Activated CD8-positive, alpha-beta memory T cell treated with anti-CD3 and anti-CD28 coated beads, Interleukin-2, amount 10 ng/mL, durations not matched to agents 7 days and 5 days (primary cell): ENCODE results near the gene GUK1. TPM values are rescaled to one million over a fixed set of nuclear protein-coding genes. Genes with fewer than 3 reads are reported as not detected.

Experiments used
- ATAC-seq: fragments of 150-1000 bp; cut with Tn5 transposase; one replicate; pipeline ENCODE4 v1.10.0; 2021; ENCODE audit warnings: moderate library complexity
- CTCF ChIA-PET: fragments of 350-600 bp; sonication (Branson Sonifier 250); formaldehyde crosslinking; loops from one replicate; lab custom pipeline; 2021; ENCODE audit warnings: antibody characterized with exemption; lab: Charles Lee
- DNase-seq: peaks from one replicate; pipeline ENCODE4 v3.0.0-alpha.2; 2020
- H3K27ac Mint-ChIP-seq: one replicate; pipeline ENCODE4 v1.8.0; 2021; ENCODE audit warnings: mild to moderate bottlenecking, mixed read lengths
- H3K27me3 Mint-ChIP-seq: one replicate; pipeline ENCODE4 v1.8.0; 2021; ENCODE audit warnings: mixed read lengths
- H3K36me3 Mint-ChIP-seq: one replicate; pipeline ENCODE4 v1.8.0; 2021; ENCODE audit warnings: mild to moderate bottlenecking, mixed read lengths
- H3K4me1 Mint-ChIP-seq: one replicate; pipeline ENCODE4 v1.8.0; 2021; ENCODE audit warnings: mixed read lengths
- H3K4me3 Mint-ChIP-seq: one replicate; pipeline ENCODE4 v1.8.0; 2021; ENCODE audit warnings: mild to moderate bottlenecking, moderate library complexity, mixed read lengths
- H3K9me3 Mint-ChIP-seq: one replicate; pipeline ENCODE4 v1.8.0; 2022; ENCODE audit warnings: low read depth, mixed read lengths
- total RNA-seq, 2 experiments: library from RNA; stranded (reverse); gene quantifications; one replicate each; pipeline ENCODE4 v1.2.3, GENCODE V29; 2021

GUK1 gene
- total RNA-seq, 2 experiments from 2014 or later = 262 to 325 TPM

GRCh38 chr1:228120857-228121489 is 19.1 kb upstream of the GUK1 start:
- H3K27ac Mint-ChIP-seq = peak overlapping the region; percentile 49

GRCh38 chr1:228122921-228123441 is 17.1 kb upstream of the GUK1 start:
- CTCF ChIA-PET = interaction anchor here (0.6 to 1.3 kb wide), 3 partner anchors 14 to 284 kb away, joined by 3 read pairs; partner anchors contain the start of gene TRIM11
- H3K27ac Mint-ChIP-seq = no peak overlapping the region
- peaks cover 2% of the 10 kb centered on the region for H3K27me3 Mint-ChIP-seq
- H3K36me3 Mint-ChIP-seq = peaks cover 2% of the 10 kb centered on the region
- DNase-seq = no peak
- H3K4me3 Mint-ChIP-seq = no peak overlapping the region
- peaks cover 3% of the 10 kb centered on the region for H3K9me3 Mint-ChIP-seq
- no peak for ATAC-seq
- H3K4me1 Mint-ChIP-seq = peaks cover 7% of the 10 kb centered on the region

More at GRCh38 chr1:228120857-228121489, 19.1 kb upstream of the GUK1 start:
- Mint-ChIP-seq H3K4me1 (peaks cover 7% of the 10 kb centered on the region), H3K4me3 (peak overlapping the region; percentile 31), H3K36me3 (peaks cover 8% of the 10 kb centered on the region), H3K27me3 (peaks cover 2% of the 10 kb centered on the region), H3K9me3 (peaks cover 4% of the 10 kb centered on the region)
- peak; percentile 57 for ATAC-seq
- CTCF ChIA-PET = interaction anchor here (2.8 kb wide), 1 partner anchor 10 kb away, joined by 20 read pairs; no protein-coding TSS in a partner anchor
- no peak for DNase-seq

GRCh38 chr1:228123505-228123904 is 16.6 kb upstream of the GUK1 start:
- peaks cover 7% of the 10 kb centered on the region for H3K4me1 Mint-ChIP-seq
- no peaks in the 10 kb centered on the region for H3K36me3 Mint-ChIP-seq
- no peak for ATAC-seq
- no peak overlapping the region for H3K4me3 Mint-ChIP-seq
- H3K9me3 Mint-ChIP-seq = no peaks in the 10 kb centered on the region
- peaks cover 5% of the 10 kb centered on the region for H3K27me3 Mint-ChIP-seq
- DNase-seq = no peak
- CTCF ChIA-PET = interaction anchor here (0.6 to 1.0 kb wide), 2 partner anchors 43 to 283 kb away, joined by 3 read pairs; partner anchors contain the start of gene TRIM11
- H3K27ac Mint-ChIP-seq = no peak overlapping the region

- ATAC-seq (no peak), DNase-seq (no peak)
- Mint-ChIP-seq H3K27ac (no peak overlapping the region), H3K36me3 (no peaks in the 10 kb centered on the region), H3K9me3 (no peaks in the 10 kb centered on the region), H3K27me3 (peaks cover 9% of the 10 kb centered on the region), H3K4me1 (peaks cover 7% of the 10 kb centered on the region), H3K4me3 (no peak overlapping the region)
- CTCF ChIA-PET = no interaction called here
These were observed 14.9 kb upstream of the GUK1 start for GRCh38 chr1:228125185-228125584.

GRCh38 chr1:228131766-228132165 is 8.3 kb upstream of the GUK1 start:
- peaks cover 22% of the 10 kb centered on the region for H3K27me3 Mint-ChIP-seq
- H3K27ac Mint-ChIP-seq = no peak overlapping the region
- H3K4me1 Mint-ChIP-seq = peaks cover 14% of the 10 kb centered on the region
- DNase-seq (no peak), ATAC-seq (no peak)
- H3K9me3 Mint-ChIP-seq = no peaks in the 10 kb centered on the region
- CTCF ChIA-PET = interaction anchor here (1.0 to 5.3 kb wide), 8 partner anchors 11 to 384 kb away, joined by 3 to 62 read pairs (median 4); partner anchors contain the start of genes IBA57 and MRPL55
- H3K36me3 Mint-ChIP-seq = no peaks in the 10 kb centered on the region
- H3K4me3 Mint-ChIP-seq = no peak overlapping the region

- Mint-ChIP-seq H3K4me1 (peaks cover 26% of the 10 kb centered on the region), H3K27ac (no peak overlapping the region), H3K27me3 (peaks cover 18% of the 10 kb centered on the region), H3K36me3 (no peaks in the 10 kb centered on the region), H3K9me3 (no peaks in the 10 kb centered on the region), H3K4me3 (no peak overlapping the region)
- no peak for ATAC-seq
- CTCF ChIA-PET = interaction anchor here (1.6 kb wide), 1 partner anchor 32 kb away, joined by 10 read pairs; no protein-coding TSS in a partner anchor
- DNase-seq = no peak
These were observed 5.5 kb upstream of the GUK1 start for GRCh38 chr1:228134591-228134990.

- CTCF ChIA-PET = interaction anchor here (0.7 to 5.1 kb wide), 6 partner anchors 15 to 378 kb away, joined by 3 to 57 read pairs (median 3); partner anchors contain the start of gene IBA57
- H3K27ac Mint-ChIP-seq = no peak overlapping the region
- peaks cover 10% of the 10 kb centered on the region for H3K27me3 Mint-ChIP-seq
- H3K9me3 Mint-ChIP-seq = no peaks in the 10 kb centered on the region
- H3K36me3 Mint-ChIP-seq = peaks cover 9% of the 10 kb centered on the region
- ATAC-seq (no peak), DNase-seq (no peak)
- no peak overlapping the region for H3K4me3 Mint-ChIP-seq
- peaks cover 21% of the 10 kb centered on the region for H3K4me1 Mint-ChIP-seq
These were observed 3.2 kb upstream of the GUK1 start for GRCh38 chr1:228136901-228137300.

GRCh38 chr1:228139406-228139930 is 611 bp upstream of the GUK1 start:
- DNase-seq (no peak), ATAC-seq (no peak)
- peaks cover 21% of the 10 kb centered on the region for H3K36me3 Mint-ChIP-seq
- H3K4me1 Mint-ChIP-seq = peaks cover 45% of the 10 kb centered on the region
- H3K9me3 Mint-ChIP-seq = no peaks in the 10 kb centered on the region
- H3K27ac Mint-ChIP-seq = peak overlapping the region; percentile 99
- H3K27me3 Mint-ChIP-seq = peaks cover 10% of the 10 kb centered on the region
- H3K4me3 Mint-ChIP-seq = peak overlapping the region; percentile 98
- CTCF ChIA-PET = interaction anchor here (0.7 to 5.1 kb wide), 3 partner anchors 9 to 324 kb away, joined by 3 to 57 read pairs (median 15); partner anchors contain the start of gene IBA57

- peak; percentile 59 for DNase-seq
- Mint-ChIP-seq H3K27me3 (no peaks in the 10 kb centered on the region), H3K4me1 (peaks cover 48% of the 10 kb centered on the region), H3K27ac (peak overlapping the region; percentile 99), H3K4me3 (peak overlapping the region; percentile 98), H3K36me3 (peaks cover 21% of the 10 kb centered on the region), H3K9me3 (no peaks in the 10 kb centered on the region)
- CTCF ChIA-PET = interaction anchor here (0.7 to 5.1 kb wide), 6 partner anchors 10 to 325 kb away, joined by 3 to 57 read pairs (median 4); partner anchors contain the start of gene IBA57
- no peak for ATAC-seq
These were observed 696 bp downstream of the GUK1 start for GRCh38 chr1:228140724-228141225.

- Mint-ChIP-seq H3K9me3 (no peaks in the 10 kb centered on the region), H3K27ac (peak overlapping the region; percentile 99), H3K4me1 (peaks cover 47% of the 10 kb centered on the region), H3K27me3 (no peaks in the 10 kb centered on the region), H3K4me3 (peak overlapping the region; percentile 98), H3K36me3 (peaks cover 21% of the 10 kb centered on the region)
- CTCF ChIA-PET = interaction anchor here (0.8 to 5.1 kb wide), 6 partner anchors 10 to 142 kb away, joined by 3 to 57 read pairs (median 4); partner anchors contain the start of gene IBA57
- ATAC-seq (no peak), DNase-seq (peak; percentile 70)
These were observed 1.4 kb downstream of the GUK1 start for GRCh38 chr1:228141226-228142044.

GRCh38 chr1:228142155-228142691 is 2.1 kb downstream of the GUK1 start:
- peaks cover 39% of the 10 kb centered on the region for H3K4me1 Mint-ChIP-seq
- CTCF ChIA-PET = interaction anchor here (0.8 to 3.5 kb wide), 3 partner anchors 11 to 143 kb away, joined by 3 to 27 read pairs (median 3); partner anchors contain the start of gene IBA57
- peak; percentile 41 for DNase-seq
- H3K36me3 Mint-ChIP-seq = peaks cover 21% of the 10 kb centered on the region
- no peaks in the 10 kb centered on the region for H3K27me3 Mint-ChIP-seq
- peak overlapping the region; percentile 99 for H3K27ac Mint-ChIP-seq
- peak overlapping the region; percentile 98 for H3K4me3 Mint-ChIP-seq
- ATAC-seq = no peak
- H3K9me3 Mint-ChIP-seq = no peaks in the 10 kb centered on the region

GRCh38 chr1:228142701-228143136 is 2.6 kb downstream of the GUK1 start:
- Mint-ChIP-seq H3K4me3 (peak overlapping the region; percentile 98), H3K9me3 (no peaks in the 10 kb centered on the region), H3K27ac (peak overlapping the region; percentile 99), H3K27me3 (no peaks in the 10 kb centered on the region), H3K4me1 (peaks cover 34% of the 10 kb centered on the region), H3K36me3 (peaks cover 21% of the 10 kb centered on the region)
- CTCF ChIA-PET = interaction anchor here (1.2 to 3.5 kb wide), 3 partner anchors 11 to 58 kb away, joined by 3 to 27 read pairs (median 3); partner anchors contain the start of gene IBA57
- ATAC-seq (no peak), DNase-seq (no peak)
